HL-60 (cell line): ENCODE data around the gene DNAH2.

Experiments
- DNase-seq, 2 experiments: peaks; one replicate each; pipeline ENCODE4 v3.0.0-alpha.2; 2010 to 2020; ENCODE audit warnings: low read depth in 1 of 2, low spot score in 1 of 2
- H3K27ac ChIP-seq: fragments of 250-450 bp; sonication (Bioruptor Pico); replicated peaks from 2 replicates; pipeline ENCODE4 v1.5.1; 2020; ENCODE audit warnings: mild to moderate bottlenecking, moderate library complexity
- H3K27me3 ChIP-seq: fragments of 250-450 bp; sonication (Bioruptor Pico); 2 replicates; pipeline ENCODE4 v1.5.1; 2021; ENCODE audit warnings: mild to moderate bottlenecking, moderate library complexity; ENCODE audit not compliant: insufficient read depth, poor library complexity, severe bottlenecking
- H3K4me3 ChIP-seq: replicated peaks from 2 replicates; pipeline ENCODE4 v1.5.1; 2011; ENCODE audit warnings: mild to moderate bottlenecking, control low read depth, low read length; ENCODE audit not compliant: insufficient read depth
- CTCF ChIP-seq: IDR thresholded peaks from one replicate; pipeline ENCODE4 v1.5.1; 2011; ENCODE audit warnings: low read length, control low read depth, inconsistent platforms; ENCODE audit not compliant: insufficient read depth
- GABPA ChIP-seq: IDR thresholded peaks from 2 replicates; pipeline ENCODE4 v1.6.1; 2012; ENCODE audit warnings: low read depth
- POLR2AphosphoS5 ChIP-seq: IDR thresholded peaks from 2 replicates; pipeline ENCODE4 v1.6.1; 2012; ENCODE audit warnings: low read depth
- REST ChIP-seq: IDR thresholded peaks from 2 replicates; pipeline ENCODE4 v1.6.1; 2012; ENCODE audit warnings: low read depth; ENCODE audit not compliant: insufficient replicate concordance
- SPI1 ChIP-seq: IDR thresholded peaks from 2 replicates; pipeline ENCODE4 v1.6.1; 2012; ENCODE audit warnings: low read depth, mild to moderate bottlenecking, borderline replicate concordance

Gene DNAH2

GRCh38 chr17:7818746-7819645 lies 101.5 kb downstream of the DNAH2 start:
- TF ChIP-seq POLR2AphosphoS5 (no peak), REST (no peak), CTCF (no peak), GABPA (no peak), SPI1 (no peak)
- Histone ChIP-seq H3K27me3 (no peaks in the 10 kb centered on the region), H3K27ac (no peak overlapping the region), H3K4me3 (no peak overlapping the region)
- DNase-seq = no peak

- H3K4me3 ChIP-seq = no peak overlapping the region
- no peak for TF ChIP-seq CTCF
- no peak for TF ChIP-seq REST
- TF ChIP-seq POLR2AphosphoS5 = no peak
- no peak for DNase-seq
- H3K27me3 ChIP-seq = no peaks in the 10 kb centered on the region
- H3K27ac ChIP-seq = no peak overlapping the region
Measured at GRCh38 chr17:7820231-7820630, 102.7 kb downstream of the DNAH2 start.

GRCh38 chr17:7822126-7822525 lies 104.6 kb downstream of the DNAH2 start:
- TF ChIP-seq CTCF (no peak), POLR2AphosphoS5 (no peak), REST (no peak), SPI1 (no peak), GABPA (no peak)
- Histone ChIP-seq H3K27ac (no peak overlapping the region), H3K4me3 (no peak overlapping the region), H3K27me3 (no peaks in the 10 kb centered on the region)
- no peak for DNase-seq
